ENCODE data around the gene KLF8. TPM values are rescaled to one million over a fixed set of nuclear protein-coding genes. Genes with fewer than 3 reads are reported as not detected.

The KLF8 gene
- 1.9 and 2.3 TPM in 2 replicates for total RNA-seq

DNA sequence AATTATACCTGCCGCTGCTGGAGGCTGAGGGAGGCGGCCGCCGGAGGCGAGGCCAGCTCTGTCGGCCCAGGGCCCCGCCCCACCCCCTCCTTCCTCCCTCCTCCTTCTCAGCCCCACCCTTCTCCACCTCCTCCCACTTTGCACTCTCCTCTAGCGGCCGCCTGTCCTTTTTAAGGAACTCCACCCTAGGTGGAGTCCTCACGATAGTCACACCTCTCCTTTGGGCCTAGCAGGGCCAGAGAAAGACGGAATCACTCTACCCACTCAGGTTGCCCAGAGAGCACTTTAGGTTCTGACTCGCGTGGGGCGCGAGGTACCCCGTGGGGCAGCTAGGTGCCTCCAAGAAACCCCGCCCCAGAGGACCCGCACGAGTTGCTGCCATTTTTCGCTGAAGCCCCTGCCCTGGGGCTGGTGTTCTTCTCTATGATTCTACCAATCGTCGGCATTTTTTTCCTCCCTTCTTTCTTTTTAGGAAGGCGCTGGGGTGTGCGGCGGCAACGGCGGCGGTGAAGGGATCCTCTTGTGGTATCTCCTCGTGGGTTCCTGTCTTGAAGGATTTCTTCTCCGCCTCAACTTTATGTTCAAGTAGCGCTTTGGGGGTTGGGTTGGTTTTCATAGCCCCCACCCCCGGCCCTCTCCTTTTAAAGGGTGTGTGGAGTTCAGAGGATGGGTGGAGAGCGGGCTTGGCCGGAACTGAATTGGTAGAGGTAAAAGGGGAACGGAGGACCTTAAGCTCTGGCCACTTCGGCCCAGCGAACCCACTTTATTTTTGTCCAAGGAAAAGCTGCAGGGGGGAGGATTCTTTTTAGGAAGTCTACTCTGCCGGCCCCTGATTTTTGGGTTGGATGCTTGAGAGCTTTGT lies at the start of gene KLF8:
TSS of gene KLF8 (plus strand) at position 136 of the 862 bp plus-strand sequence. CDS start 979 bp downstream, outside the sequence.

